ENCODE data around the gene SHOX.

Gene SHOX

GRCh38 chrX:640641-641040, 10.1 kb downstream of the SHOX start:
- ATAC-seq (ENCODE audit: insufficient read depth, low read depth) (no peak), DNase-seq (no peak)
- Histone ChIP-seq H3K4me2 (ENCODE audit: insufficient read depth, low read length) (no peak overlapping the region), H3K27ac (ENCODE audit: low read length) (no peak overlapping the region), H3K27me3 (ENCODE audit: insufficient read depth, low read length, poor library complexity) (no peaks in the 10 kb centered on the region), H3K36me3 (ENCODE audit: insufficient read depth, low read length) (no peaks in the 10 kb centered on the region), H3K9me3 (ENCODE audit: insufficient read depth, low read length, severe bottlenecking) (no peaks in the 10 kb centered on the region), H3K79me2 (ENCODE audit: insufficient read depth, low read length) (no peaks in the 10 kb centered on the region), H2AFZ (ENCODE audit: low read depth, low read length) (no peak overlapping the region), H4K20me1 (ENCODE audit: insufficient read depth, low read length) (no peaks in the 10 kb centered on the region), H3K9ac (ENCODE audit: low read depth, low read length) (no peak overlapping the region), H3K4me3 (ENCODE audit: low read depth in 1 of 2, low read length in 2 of 2) (no peak overlapping the region), H3K4me1 (ENCODE audit: insufficient read depth, low read length) (no peaks in the 10 kb centered on the region)
- TF ChIP-seq CTCF (IDR thresholded peaks at IDR 0.05; ENCODE audit: borderline replicate concordance, extremely low read depth, low read length, poor library complexity, severe bottlenecking) (no peak), EZH2 (IDR thresholded peaks at IDR 0.05; ENCODE audit: borderline replicate concordance, low read depth, low read length, severe bottlenecking) (no peak)

GRCh38 chrX:641671-642435, 11.3 kb downstream of the SHOX start:
- H4K20me1 ChIP-seq (ENCODE audit: insufficient read depth, low read length): no peaks in the 10 kb centered on the region
- H3K27ac ChIP-seq (ENCODE audit: low read length): no peak overlapping the region
- no peaks in the 10 kb centered on the region for H3K79me2 ChIP-seq (ENCODE audit: insufficient read depth, low read length)
- ATAC-seq (ENCODE audit: insufficient read depth, low read depth) (no peak), DNase-seq (no peak)
- H3K4me1 ChIP-seq (ENCODE audit: insufficient read depth, low read length): no peaks in the 10 kb centered on the region
- TF ChIP-seq CTCF (IDR thresholded peaks at IDR 0.05; ENCODE audit: borderline replicate concordance, extremely low read depth, low read length, poor library complexity, severe bottlenecking) (no peak), EZH2 (IDR thresholded peaks at IDR 0.05; ENCODE audit: borderline replicate concordance, low read depth, low read length, severe bottlenecking) (no peak)
- no peaks in the 10 kb centered on the region for H3K9me3 ChIP-seq (ENCODE audit: insufficient read depth, low read length, severe bottlenecking)
- H3K4me2 ChIP-seq (ENCODE audit: insufficient read depth, low read length): no peak overlapping the region
- no peak overlapping the region for H3K9ac ChIP-seq (ENCODE audit: low read depth, low read length)
- H2AFZ ChIP-seq (ENCODE audit: low read depth, low read length): no peak overlapping the region
- no peaks in the 10 kb centered on the region for H3K27me3 ChIP-seq (ENCODE audit: insufficient read depth, low read length, poor library complexity)
- H3K4me3 ChIP-seq (ENCODE audit: low read depth in 1 of 2, low read length in 2 of 2): no peak overlapping the region
- H3K36me3 ChIP-seq (ENCODE audit: insufficient read depth, low read length): no peaks in the 10 kb centered on the region

GRCh38 chrX:642436-643240, 12.0 kb downstream of the SHOX start:
- Histone ChIP-seq H3K9ac (ENCODE audit: low read depth, low read length) (no peak overlapping the region), H3K36me3 (ENCODE audit: insufficient read depth, low read length) (no peaks in the 10 kb centered on the region), H3K4me1 (ENCODE audit: insufficient read depth, low read length) (no peaks in the 10 kb centered on the region), H3K4me2 (ENCODE audit: insufficient read depth, low read length) (no peak overlapping the region), H3K4me3 (ENCODE audit: low read depth in 1 of 2, low read length in 2 of 2) (no peak overlapping the region), H2AFZ (ENCODE audit: low read depth, low read length) (no peak overlapping the region), H3K79me2 (ENCODE audit: insufficient read depth, low read length) (no peaks in the 10 kb centered on the region), H3K27me3 (ENCODE audit: insufficient read depth, low read length, poor library complexity) (no peaks in the 10 kb centered on the region), H3K27ac (ENCODE audit: low read length) (no peak overlapping the region), H4K20me1 (ENCODE audit: insufficient read depth, low read length) (no peaks in the 10 kb centered on the region), H3K9me3 (ENCODE audit: insufficient read depth, low read length, severe bottlenecking) (no peaks in the 10 kb centered on the region)
- ATAC-seq (ENCODE audit: insufficient read depth, low read depth) (no peak), DNase-seq (no peak)
- no peak for TF ChIP-seq CTCF (IDR thresholded peaks at IDR 0.05; ENCODE audit: borderline replicate concordance, extremely low read depth, low read length, poor library complexity, severe bottlenecking)
- TF ChIP-seq EZH2 (IDR thresholded peaks at IDR 0.05; ENCODE audit: borderline replicate concordance, low read depth, low read length, severe bottlenecking): no peak
